Mesothelial cell of epicardium (in vitro differentiated cells): Measurements from ENCODE around the gene TIGD3. TPM values are rescaled to one million over a fixed set of nuclear protein-coding genes. Genes with fewer than 3 reads are reported as not detected.
"Not testable (repeated sequence)": the region's sequence is repeated elsewhere in the genome, so short reads cannot be mapped to it uniquely, and the experiment has no call there.

Experiments
- DNase-seq, 2 experiments: peaks; one replicate each; pipeline ENCODE4 v3.0.0; 2021; ENCODE audit warnings: low spot score in 2 of 2; ENCODE audit not compliant: unreplicated experiment in 2 of 2
- H3K27ac Mint-ChIP-seq: 2 replicates; pipeline ENCODE4 v1.8.0; 2021; ENCODE audit warnings: mixed read lengths
- H3K27me3 Mint-ChIP-seq: 2 replicates; pipeline ENCODE4 v1.8.0; 2021; ENCODE audit warnings: low read depth, mixed read lengths
- H3K36me3 Mint-ChIP-seq: 2 replicates; pipeline ENCODE4 v1.8.0; 2021; ENCODE audit warnings: mixed read lengths
- H3K4me1 Mint-ChIP-seq: 2 replicates; pipeline ENCODE4 v1.8.0; 2021; ENCODE audit warnings: mixed read lengths
- H3K4me3 Mint-ChIP-seq: 2 replicates; pipeline ENCODE4 v1.8.0; 2021; ENCODE audit warnings: mild to moderate bottlenecking, moderate library complexity, mixed read lengths
- H3K9me3 Mint-ChIP-seq: 2 replicates; pipeline ENCODE4 v1.8.0; 2021; ENCODE audit warnings: mixed read lengths
- CTCF ChIP-seq: fragments of 200-600 bp; sonication (generic); IDR thresholded peaks from one replicate; pipeline ENCODE4 v1.5.0; 2021; ENCODE audit warnings: antibody characterized with exemption; ENCODE audit not compliant: unreplicated experiment
- total RNA-seq: library from RNA; stranded (reverse); gene quantifications from 3 replicates; pipeline ENCODE4 v1.2.1, GENCODE V29; 2021

TIGD3 gene
- total RNA-seq, 1 donor from 2014 or later: 0.60 TPM

- DNase-seq: peak; percentile 79 to 86
- Mint-ChIP-seq H3K36me3 (no peaks in the 10 kb centered on the region), H3K27ac (peak overlapping the region; percentile 79), H3K4me1 (peaks cover 17% of the 10 kb centered on the region), H3K4me3 (peak overlapping the region; percentile 39), H3K27me3 (no peaks in the 10 kb centered on the region), H3K9me3 (no peaks in the 10 kb centered on the region)
- TF ChIP-seq CTCF: peak; percentile 91
Measured at GRCh38 chr11:65329944-65330403, 24.6 kb upstream of the TIGD3 start.

GRCh38 chr11:65330544-65330943 is 24.0 kb upstream of the TIGD3 start:
- H3K27ac Mint-ChIP-seq: no peak overlapping the region
- no peak for DNase-seq
- H3K27me3 Mint-ChIP-seq: no peaks in the 10 kb centered on the region
- H3K4me3 Mint-ChIP-seq: no peak overlapping the region
- no peaks in the 10 kb centered on the region for H3K36me3 Mint-ChIP-seq
- peaks cover 22% of the 10 kb centered on the region for H3K4me1 Mint-ChIP-seq
- H3K9me3 Mint-ChIP-seq: no peaks in the 10 kb centered on the region
- TF ChIP-seq CTCF: no peak

- not testable (repeated sequence) for H3K9me3 Mint-ChIP-seq, H3K36me3 Mint-ChIP-seq, H3K27me3 Mint-ChIP-seq, H3K27ac Mint-ChIP-seq, DNase-seq, H3K4me3 Mint-ChIP-seq
- peaks cover 25% of the 10 kb centered on the region for H3K4me1 Mint-ChIP-seq
Measured at GRCh38 chr11:65332591-65332990, 22.0 kb upstream of the TIGD3 start.

GRCh38 chr11:65334696-65335295 is 19.8 kb upstream of the TIGD3 start:
- no peaks in the 10 kb centered on the region for H3K9me3 Mint-ChIP-seq
- peaks cover 20% of the 10 kb centered on the region for H3K4me1 Mint-ChIP-seq
- H3K27ac Mint-ChIP-seq: peak overlapping the region; percentile 75
- H3K36me3 Mint-ChIP-seq: no peaks in the 10 kb centered on the region
- no peak for TF ChIP-seq CTCF
- no peaks in the 10 kb centered on the region for H3K27me3 Mint-ChIP-seq
- peak overlapping the region; percentile 84 for H3K4me3 Mint-ChIP-seq
- DNase-seq: no peak

GRCh38 chr11:65338676-65339075 is 15.9 kb upstream of the TIGD3 start:
- no peak overlapping the region for H3K27ac Mint-ChIP-seq
- H3K4me3 Mint-ChIP-seq: no peak overlapping the region
- no peak for DNase-seq
- peaks cover 12% of the 10 kb centered on the region for H3K36me3 Mint-ChIP-seq
- no peaks in the 10 kb centered on the region for H3K9me3 Mint-ChIP-seq
- peaks cover 17% of the 10 kb centered on the region for H3K4me1 Mint-ChIP-seq
- no peaks in the 10 kb centered on the region for H3K27me3 Mint-ChIP-seq
- no peak for TF ChIP-seq CTCF

GRCh38 chr11:65340226-65340625 is 14.3 kb upstream of the TIGD3 start:
- Mint-ChIP-seq H3K4me1 (peaks cover 6% of the 10 kb centered on the region), H3K4me3 (no peak overlapping the region), H3K27ac (no peak overlapping the region), H3K27me3 (no peaks in the 10 kb centered on the region), H3K36me3 (peaks cover 20% of the 10 kb centered on the region), H3K9me3 (no peaks in the 10 kb centered on the region)
- no peak for TF ChIP-seq CTCF
- DNase-seq: no peak
